ENCODE results near the gene SERP2. TPM values are rescaled to one million over a fixed set of nuclear protein-coding genes. Genes with fewer than 3 reads are reported as not detected.

SERP2 gene
- total RNA-seq, 1 donor from 2014 or later = 22.3 TPM

GRCh38 chr13:44363631-44364344, 9.8 kb upstream of the SERP2 start:
- DNase-seq = no peak
- H3K4me1 Mint-ChIP-seq (ENCODE audit: low read depth, unreplicated experiment) = peaks cover 17% of the 10 kb centered on the region
- H3K36me3 Mint-ChIP-seq (ENCODE audit: unreplicated experiment) = peaks cover 4% of the 10 kb centered on the region
- TF ChIP-seq, protein P1, sequence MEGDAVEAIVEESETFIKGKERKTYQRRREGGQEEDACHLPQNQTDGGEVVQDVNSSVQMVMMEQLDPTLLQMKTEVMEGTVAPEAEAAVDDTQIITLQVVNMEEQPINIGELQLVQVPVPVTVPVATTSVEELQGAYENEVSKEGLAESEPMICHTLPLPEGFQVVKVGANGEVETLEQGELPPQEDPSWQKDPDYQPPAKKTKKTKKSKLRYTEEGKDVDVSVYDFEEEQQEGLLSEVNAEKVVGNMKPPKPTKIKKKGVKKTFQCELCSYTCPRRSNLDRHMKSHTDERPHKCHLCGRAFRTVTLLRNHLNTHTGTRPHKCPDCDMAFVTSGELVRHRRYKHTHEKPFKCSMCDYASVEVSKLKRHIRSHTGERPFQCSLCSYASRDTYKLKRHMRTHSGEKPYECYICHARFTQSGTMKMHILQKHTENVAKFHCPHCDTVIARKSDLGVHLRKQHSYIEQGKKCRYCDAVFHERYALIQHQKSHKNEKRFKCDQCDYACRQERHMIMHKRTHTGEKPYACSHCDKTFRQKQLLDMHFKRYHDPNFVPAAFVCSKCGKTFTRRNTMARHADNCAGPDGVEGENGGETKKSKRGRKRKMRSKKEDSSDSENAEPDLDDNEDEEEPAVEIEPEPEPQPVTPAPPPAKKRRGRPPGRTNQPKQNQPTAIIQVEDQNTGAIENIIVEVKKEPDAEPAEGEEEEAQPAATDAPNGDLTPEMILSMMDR (IDR thresholded peaks at IDR 0.05; ENCODE audit: partially characterized antibody, unreplicated experiment) = no peak
- peaks cover 1% of the 10 kb centered on the region for H3K27me3 Mint-ChIP-seq (ENCODE audit: unreplicated experiment)
- H3K27ac Mint-ChIP-seq (ENCODE audit: unreplicated experiment) = peak overlapping the region; percentile 37
- H3K9me3 Mint-ChIP-seq (ENCODE audit: unreplicated experiment) = no peaks in the 10 kb centered on the region
- no peak overlapping the region for H3K4me3 Mint-ChIP-seq (ENCODE audit: unreplicated experiment)

DNA sequence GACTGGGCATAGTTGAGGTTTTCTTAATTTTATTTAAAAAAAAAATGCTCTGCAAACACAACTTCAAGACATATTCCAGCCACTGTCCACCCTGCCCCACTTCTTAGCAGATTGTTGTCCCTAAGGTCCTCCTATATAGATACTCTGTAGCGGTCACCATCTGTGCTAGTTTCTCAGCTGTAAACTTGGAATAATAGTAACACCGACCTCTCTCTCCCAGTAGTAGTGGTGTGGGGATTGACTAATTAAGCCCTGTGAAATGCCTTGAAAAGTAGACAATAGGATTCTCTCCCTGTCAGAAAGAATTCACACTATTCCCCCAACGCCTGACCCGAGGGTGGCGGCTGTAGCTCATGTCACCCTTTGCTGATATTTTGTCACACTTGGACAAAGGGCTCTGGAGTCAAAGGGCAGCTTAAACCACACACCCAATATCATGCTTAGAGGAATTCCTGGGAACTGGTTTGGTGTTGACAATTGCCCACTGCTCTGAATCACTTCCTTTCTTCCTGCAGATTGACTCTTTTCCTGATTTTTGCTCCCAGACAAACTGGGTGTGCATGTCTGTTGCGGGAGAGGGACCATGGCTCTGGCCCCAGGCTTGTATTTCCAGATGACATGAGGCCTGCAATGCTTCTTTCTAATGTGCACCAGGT, 9.2 kb upstream of the SERP2 start:
- Mint-ChIP-seq H3K27ac (ENCODE audit: unreplicated experiment) (no peak overlapping the region), H3K4me3 (ENCODE audit: unreplicated experiment) (no peak overlapping the region), H3K4me1 (ENCODE audit: low read depth, unreplicated experiment) (peaks cover 17% of the 10 kb centered on the region), H3K36me3 (ENCODE audit: unreplicated experiment) (peaks cover 4% of the 10 kb centered on the region), H3K27me3 (ENCODE audit: unreplicated experiment) (peaks cover 1% of the 10 kb centered on the region), H3K9me3 (ENCODE audit: unreplicated experiment) (no peaks in the 10 kb centered on the region)
- no peak for DNase-seq
- TF ChIP-seq, protein P1 (IDR thresholded peaks at IDR 0.05; ENCODE audit: partially characterized antibody, unreplicated experiment) = no peak

DNA sequence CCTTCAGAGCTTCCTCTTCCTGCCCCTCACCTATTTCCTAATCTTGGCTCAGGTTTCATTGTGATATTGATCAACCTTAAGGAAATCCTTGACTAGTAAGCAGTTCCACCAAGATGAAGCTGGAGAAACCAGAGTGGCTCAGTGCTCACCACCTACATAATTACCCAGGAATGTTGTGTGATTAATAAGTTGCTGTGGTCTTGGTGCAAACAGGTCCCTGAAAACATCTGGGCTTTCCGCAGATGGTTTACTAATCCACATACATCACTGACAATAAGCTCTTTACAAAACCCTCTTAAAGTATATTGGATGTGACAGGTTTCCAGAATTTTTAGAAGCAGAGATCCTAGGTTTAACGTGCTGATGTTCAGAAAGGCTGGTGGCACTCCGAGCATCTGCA, 8.6 kb upstream of the SERP2 start:
- H3K4me1 Mint-ChIP-seq (ENCODE audit: low read depth, unreplicated experiment) = peaks cover 17% of the 10 kb centered on the region
- H3K36me3 Mint-ChIP-seq (ENCODE audit: unreplicated experiment) = peaks cover 4% of the 10 kb centered on the region
- TF ChIP-seq, protein P1 (IDR thresholded peaks at IDR 0.05; ENCODE audit: partially characterized antibody, unreplicated experiment) = no peak
- no peak overlapping the region for H3K4me3 Mint-ChIP-seq (ENCODE audit: unreplicated experiment)
- H3K27ac Mint-ChIP-seq (ENCODE audit: unreplicated experiment) = no peak overlapping the region
- no peak for DNase-seq
- H3K9me3 Mint-ChIP-seq (ENCODE audit: unreplicated experiment) = no peaks in the 10 kb centered on the region
- peaks cover 1% of the 10 kb centered on the region for H3K27me3 Mint-ChIP-seq (ENCODE audit: unreplicated experiment)

DNA sequence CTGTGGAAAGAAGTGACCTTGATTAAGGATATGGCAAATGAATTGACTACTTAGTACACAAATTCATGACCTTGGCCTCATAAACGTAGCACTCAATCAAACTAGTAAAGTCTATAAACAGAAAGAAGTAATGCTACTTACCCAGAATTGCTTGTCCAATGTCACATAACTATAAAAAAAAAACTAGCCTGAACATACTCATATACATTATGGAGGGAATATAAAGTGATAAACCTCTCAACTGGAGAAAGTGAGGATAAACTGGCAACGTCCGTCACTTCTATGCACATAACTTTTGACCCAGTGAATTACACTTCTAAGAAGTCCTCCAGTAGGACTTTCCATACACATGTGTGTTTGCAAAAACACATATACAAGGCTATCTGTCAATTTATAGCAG, 7.7 kb upstream of the SERP2 start:
- TF ChIP-seq, protein P1 (IDR thresholded peaks at IDR 0.05; ENCODE audit: partially characterized antibody, unreplicated experiment) = no peak
- Mint-ChIP-seq H3K4me1 (ENCODE audit: low read depth, unreplicated experiment) (peaks cover 17% of the 10 kb centered on the region), H3K27me3 (ENCODE audit: unreplicated experiment) (peaks cover 3% of the 10 kb centered on the region), H3K4me3 (ENCODE audit: unreplicated experiment) (no peak overlapping the region), H3K9me3 (ENCODE audit: unreplicated experiment) (no peaks in the 10 kb centered on the region), H3K27ac (ENCODE audit: unreplicated experiment) (peak overlapping the region; percentile 7), H3K36me3 (ENCODE audit: unreplicated experiment) (peaks cover 4% of the 10 kb centered on the region)
- DNase-seq = no peak

DNA sequence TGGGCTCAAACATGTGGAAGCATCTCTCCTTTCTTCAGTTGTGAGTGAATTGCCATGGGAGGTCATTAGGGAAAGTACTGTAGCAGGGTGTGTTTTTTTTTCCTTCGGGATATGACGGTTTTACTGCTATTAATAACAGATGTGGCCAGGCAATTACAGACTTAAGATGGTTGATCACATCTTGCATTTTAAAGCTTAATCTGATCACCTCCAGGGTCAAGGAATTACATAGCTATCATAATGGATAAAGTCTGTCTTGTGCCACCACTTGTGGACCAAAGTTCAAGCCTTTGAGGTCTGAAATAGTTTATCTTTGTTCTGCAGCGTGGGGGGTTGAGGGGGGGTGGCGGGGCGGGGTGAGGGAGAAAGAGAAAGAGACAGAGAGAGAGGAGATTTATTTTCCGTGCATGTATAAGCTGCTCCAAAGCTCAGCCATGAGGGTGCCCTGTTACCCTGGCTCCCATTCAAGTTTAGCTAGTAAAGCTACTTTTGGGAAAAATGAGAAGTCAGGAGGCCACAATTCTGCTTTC, 5.5 kb upstream of the SERP2 start:
- TF ChIP-seq, protein P1 (IDR thresholded peaks at IDR 0.05; ENCODE audit: partially characterized antibody, unreplicated experiment) = no peak
- Mint-ChIP-seq H3K27ac (ENCODE audit: unreplicated experiment) (no peak overlapping the region), H3K9me3 (ENCODE audit: unreplicated experiment) (peaks cover 5% of the 10 kb centered on the region), H3K36me3 (ENCODE audit: unreplicated experiment) (no peaks in the 10 kb centered on the region), H3K4me3 (ENCODE audit: unreplicated experiment) (no peak overlapping the region), H3K27me3 (ENCODE audit: unreplicated experiment) (peaks cover 4% of the 10 kb centered on the region), H3K4me1 (ENCODE audit: low read depth, unreplicated experiment) (peaks cover 22% of the 10 kb centered on the region)
- DNase-seq = no peak
